ENCODE data around the gene GAL3ST2. TPM values are rescaled to one million over a fixed set of nuclear protein-coding genes. Genes with fewer than 3 reads are reported as not detected.
A peak's percentile ranks its signal among the peaks of the same experiment; 100 is the strongest.
"Not testable (repeated sequence)": the region's sequence is repeated elsewhere in the genome, so short reads cannot be mapped to it uniquely, and the experiment has no call there.

The GAL3ST2 gene
- total RNA-seq, 2 donors from 2014 or later = 34.2 to 70.2 TPM

DNA sequence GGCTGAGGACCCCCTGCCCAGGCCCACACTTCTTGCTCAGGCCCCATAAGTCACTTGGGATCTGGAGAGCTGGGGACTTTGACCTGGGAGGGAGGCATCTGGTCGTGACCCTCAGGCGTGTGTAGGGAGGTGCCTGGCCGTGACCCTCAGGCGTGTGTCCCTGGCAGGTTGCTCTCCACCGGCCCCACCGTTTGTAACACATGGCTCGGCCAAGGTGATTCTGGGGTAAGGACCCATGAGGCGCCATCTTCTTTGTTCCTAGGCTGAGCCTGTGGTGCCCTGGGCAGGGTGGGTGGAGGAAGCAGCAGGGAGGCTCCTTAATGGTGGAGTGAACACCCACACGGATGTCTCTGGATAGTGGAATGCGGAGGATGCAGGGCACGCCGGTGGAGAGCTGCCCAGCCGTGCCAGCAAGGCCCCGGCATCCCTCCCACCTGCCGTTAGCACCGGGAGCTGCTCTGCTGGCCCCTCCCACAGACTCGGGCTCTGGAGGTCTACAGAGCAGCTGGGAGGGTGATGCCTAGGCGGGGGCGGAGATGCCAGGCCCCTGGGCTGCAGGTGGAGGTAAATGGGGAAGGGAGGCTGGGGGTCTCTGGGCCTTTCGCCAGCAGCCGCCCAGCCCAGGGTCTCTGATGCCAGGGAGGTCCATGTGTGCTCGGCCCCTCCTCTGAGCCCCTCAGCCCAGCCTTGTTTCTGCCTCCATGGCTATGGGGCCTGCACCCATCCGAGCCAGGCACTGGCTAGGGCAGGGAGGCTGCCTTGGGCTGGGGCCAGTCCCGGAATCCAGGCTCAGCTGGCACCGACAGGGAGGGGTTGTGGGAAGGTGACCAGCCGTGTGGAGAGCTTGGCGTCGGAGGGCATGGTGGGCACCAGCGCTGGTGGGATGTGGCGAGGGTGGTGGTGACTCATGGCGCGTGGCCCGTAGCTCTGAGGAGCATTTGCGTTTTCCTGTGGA lies 1.1 kb upstream of the GAL3ST2 start:
- Histone ChIP-seq H3K9ac (ENCODE audit: low read depth in 2 of 2, low read length in 2 of 2) (peak overlapping the region; percentile 60 to 75), H3K4me1 (no peaks in the 10 kb centered on the region), H3K4me3 (peak overlapping the region; percentile 41), H3K27me3 (no peaks in the 10 kb centered on the region), H3K36me3 (no peaks in the 10 kb centered on the region), H3K9me3 (no peaks in the 10 kb centered on the region), H3K27ac (peak overlapping the region; percentile 82)
- DNase-seq = peak; percentile 63
- TF ChIP-seq, protein P1, sequence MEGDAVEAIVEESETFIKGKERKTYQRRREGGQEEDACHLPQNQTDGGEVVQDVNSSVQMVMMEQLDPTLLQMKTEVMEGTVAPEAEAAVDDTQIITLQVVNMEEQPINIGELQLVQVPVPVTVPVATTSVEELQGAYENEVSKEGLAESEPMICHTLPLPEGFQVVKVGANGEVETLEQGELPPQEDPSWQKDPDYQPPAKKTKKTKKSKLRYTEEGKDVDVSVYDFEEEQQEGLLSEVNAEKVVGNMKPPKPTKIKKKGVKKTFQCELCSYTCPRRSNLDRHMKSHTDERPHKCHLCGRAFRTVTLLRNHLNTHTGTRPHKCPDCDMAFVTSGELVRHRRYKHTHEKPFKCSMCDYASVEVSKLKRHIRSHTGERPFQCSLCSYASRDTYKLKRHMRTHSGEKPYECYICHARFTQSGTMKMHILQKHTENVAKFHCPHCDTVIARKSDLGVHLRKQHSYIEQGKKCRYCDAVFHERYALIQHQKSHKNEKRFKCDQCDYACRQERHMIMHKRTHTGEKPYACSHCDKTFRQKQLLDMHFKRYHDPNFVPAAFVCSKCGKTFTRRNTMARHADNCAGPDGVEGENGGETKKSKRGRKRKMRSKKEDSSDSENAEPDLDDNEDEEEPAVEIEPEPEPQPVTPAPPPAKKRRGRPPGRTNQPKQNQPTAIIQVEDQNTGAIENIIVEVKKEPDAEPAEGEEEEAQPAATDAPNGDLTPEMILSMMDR (IDR thresholded peaks at IDR 0.05) = no peak
- intact Hi-C loops (cut with DNase I) = no loop called here

DNA sequence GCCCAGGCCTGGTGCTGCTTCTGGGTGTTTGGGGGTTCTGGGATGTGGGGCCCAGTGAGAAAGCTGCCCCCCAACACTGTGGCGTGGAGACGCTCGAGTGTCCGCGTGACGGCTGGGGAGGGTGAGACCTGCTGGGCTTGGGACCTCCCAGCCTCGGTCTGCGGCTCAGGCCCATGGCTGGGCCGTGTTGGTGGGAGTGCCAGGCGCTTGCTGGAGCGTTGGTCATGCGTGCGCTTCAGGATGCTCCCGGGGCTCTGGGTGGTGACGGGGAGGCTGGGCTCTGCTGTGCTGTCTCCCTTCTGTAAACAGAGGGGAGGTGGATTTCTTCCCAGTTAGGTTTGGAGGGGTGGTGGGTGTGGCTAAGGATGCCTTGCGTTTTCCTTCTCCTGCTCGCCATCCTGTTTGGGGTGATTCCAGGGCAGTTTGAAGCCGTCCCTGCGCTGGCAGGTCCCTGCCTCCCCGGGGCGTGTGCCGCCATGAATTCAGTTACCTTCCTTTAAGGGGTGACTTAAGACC lies 606 bp downstream of the GAL3ST2 start:
- H3K9ac ChIP-seq (ENCODE audit: low read depth in 2 of 2, low read length in 2 of 2) = peak overlapping the region; percentile 78 to 90
- intact Hi-C loops (cut with DNase I) = no loop called here
- TF ChIP-seq, protein P1 (IDR thresholded peaks at IDR 0.05) = no peak
- no peaks in the 10 kb centered on the region for H3K36me3 ChIP-seq
- peak; percentile 78 for DNase-seq
- H3K4me3 ChIP-seq = peak overlapping the region; percentile 41
- no peaks in the 10 kb centered on the region for H3K27me3 ChIP-seq
- peak overlapping the region; percentile 82 for H3K27ac ChIP-seq
- H3K4me1 ChIP-seq = no peaks in the 10 kb centered on the region
- no peaks in the 10 kb centered on the region for H3K9me3 ChIP-seq

GRCh38 chr2:241777686-241778627 lies 1.3 kb downstream of the GAL3ST2 start:
- Histone ChIP-seq H3K9me3 (no peaks in the 10 kb centered on the region), H3K27ac (peak overlapping the region; percentile 82), H3K9ac (ENCODE audit: low read depth in 2 of 2, low read length in 2 of 2) (peak overlapping the region; percentile 43 to 90), H3K4me1 (no peaks in the 10 kb centered on the region), H3K27me3 (no peaks in the 10 kb centered on the region), H3K4me3 (peak overlapping the region; percentile 41), H3K36me3 (no peaks in the 10 kb centered on the region)
- TF ChIP-seq, protein P1 (IDR thresholded peaks at IDR 0.05) = no peak
- peak; percentile 48 for DNase-seq
- intact Hi-C loops (cut with DNase I) = no loop called here

DNA sequence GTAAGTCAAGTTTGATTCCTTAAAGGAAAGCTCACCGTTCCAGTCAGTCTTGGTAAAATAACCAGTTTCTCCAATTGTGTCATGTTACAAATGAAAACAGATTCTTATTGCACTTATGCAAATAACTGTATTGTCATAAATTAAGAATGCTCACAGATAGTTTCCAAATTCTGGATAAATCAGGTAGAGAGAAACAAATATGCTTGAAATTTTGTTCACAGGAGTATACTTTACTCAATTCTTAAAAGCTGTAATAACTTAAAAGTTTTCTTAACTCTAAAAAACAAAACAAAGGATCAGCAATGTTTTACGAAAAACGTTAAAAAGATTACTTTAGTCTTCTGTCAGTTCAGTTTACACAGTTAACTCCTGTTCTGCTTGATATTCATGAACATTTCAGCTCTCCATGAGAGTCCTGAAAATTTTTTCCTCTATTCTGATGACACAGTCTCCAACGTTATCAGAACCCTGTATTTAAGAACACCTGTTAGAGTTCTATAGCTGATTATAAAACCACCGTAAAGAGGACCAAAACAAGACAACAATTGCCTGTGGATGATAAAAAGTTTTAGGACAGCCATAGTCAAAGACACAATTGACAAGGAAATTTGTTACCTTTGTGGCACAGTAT lies 4.4 kb downstream of the GAL3ST2 start:
- Histone ChIP-seq H3K27me3 (no peaks in the 10 kb centered on the region), H3K36me3 (no peaks in the 10 kb centered on the region), H3K4me1 (no peaks in the 10 kb centered on the region), H3K4me3 (no peak overlapping the region), H3K9me3 (no peaks in the 10 kb centered on the region), H3K27ac (no peak overlapping the region), H3K9ac (ENCODE audit: low read depth in 2 of 2, low read length in 2 of 2) (no peak overlapping the region)
- no peak for DNase-seq
- TF ChIP-seq, protein P1 (IDR thresholded peaks at IDR 0.05) = no peak
- intact Hi-C loops (cut with DNase I) = no loop called here

- H3K27ac ChIP-seq; H3K9me3 ChIP-seq; H3K36me3 ChIP-seq; H3K27me3 ChIP-seq; H3K4me3 ChIP-seq; H3K4me1 ChIP-seq; intact Hi-C loops (cut with DNase I); H3K9ac ChIP-seq (ENCODE audit: low read depth in 2 of 2, low read length in 2 of 2): not testable (repeated sequence)
- DNase-seq = peak; percentile 2
Observed at GRCh38 chr2:241782053-241782452, 5.4 kb downstream of the GAL3ST2 start.
